HG03064 (cell line): ENCODE results near the gene NRGN.
A peak's percentile ranks its signal among the peaks of the same experiment; 100 is the strongest.

Source experiments
- ATAC-seq: cut with Tn5 transposase; IDR thresholded peaks from one replicate; pipeline ENCODE4 v1.9.1; 2021; ENCODE audit warnings: low read depth; ENCODE audit not compliant: unreplicated experiment

NRGN gene

GRCh38 chr11:124778281-124778680 is 38.5 kb downstream of the NRGN start:
- ATAC-seq: no peak

GRCh38 chr11:124779568-124779967 is 39.8 kb downstream of the NRGN start:
- no peak for ATAC-seq

GRCh38 chr11:124783002-124783401 is 43.3 kb downstream of the NRGN start:
- no peak for ATAC-seq

GRCh38 chr11:124784051-124784450 is 44.3 kb downstream of the NRGN start:
- ATAC-seq: no peak

- ATAC-seq: no peak
These were observed 48.8 kb downstream of the NRGN start for GRCh38 chr11:124788521-124788920.

GRCh38 chr11:124791626-124792341 is 52.0 kb downstream of the NRGN start:
- peak; percentile 80 for ATAC-seq

GRCh38 chr11:124793466-124794278 is 53.9 kb downstream of the NRGN start:
- ATAC-seq: no peak

GRCh38 chr11:124796312-124796711 is 56.6 kb downstream of the NRGN start:
- no peak for ATAC-seq
